Esophagus squamous epithelium (tissue), 5 donors: Measurements from ENCODE around the gene TTC3. TPM values are rescaled to one million over a fixed set of nuclear protein-coding genes. Genes with fewer than 3 reads are reported as not detected.

ENCODE experiments used
- DNase-seq: peaks from one replicate; lab custom pipeline; 2025; lab: John Stamatoyannopoulos, UW
- H3K27ac ChIP-seq, 4 donors: fragments of 200-600 bp; sonication (generic); one replicate each; pipeline ENCODE4 v1.5.1; 2016 to 2019; ENCODE audit warnings: mild to moderate bottlenecking in 1 of 4
- H3K27me3 ChIP-seq, 4 donors: fragments of 200-600 bp; sonication (generic); 1 replicate in 3 of 4; 2 replicates in 1 of 4; pipeline versions ENCODE4 v1.5.1 to v1.6.0; 2017 to 2021; ENCODE audit warnings: antibody characterized with exemption in 1 of 4
- H3K36me3 ChIP-seq, 3 donors: fragments of 200-600 bp; sonication (generic); one replicate each; pipeline ENCODE4 v1.5.1; 2016 to 2019
- H3K4me1 ChIP-seq, 3 donors: fragments of 200-600 bp; sonication (generic); one replicate each; pipeline ENCODE4 v1.5.1; 2017 to 2019
- H3K4me3 ChIP-seq, 4 donors: fragments of 200-600 bp; sonication (generic); 1 replicate in 3 of 4; 2 replicates in 1 of 4; pipeline ENCODE4 v1.5.1; 2016 to 2019; ENCODE audit warnings: mild to moderate bottlenecking in 2 of 4, moderate library complexity in 1 of 4
- H3K9me3 ChIP-seq, 3 donors: fragments of 200-600 bp; sonication (generic); one replicate each; pipeline ENCODE4 v1.5.1; 2016 to 2019
- CTCF ChIP-seq, 6 experiments: fragments of 450-650 bp in 4 of 6; fragments of 200-600 bp in 2 of 6; sonication (generic) in 2 of 6; IDR thresholded peaks; one replicate each; pipeline ENCODE4 v1.5.1; 2016 to 2019; ENCODE audit warnings: antibody characterized with exemption in 6 of 6, mild to moderate bottlenecking in 4 of 6, moderate library complexity in 4 of 6
- POLR2A ChIP-seq, 4 donors: fragments of 450-650 bp; IDR thresholded peaks; one replicate each; pipeline ENCODE4 v1.6.1; 2017; ENCODE audit warnings: antibody characterized with exemption in 4 of 4, mild to moderate bottlenecking in 4 of 4, moderate library complexity in 3 of 4
- WGBS, 2 donors: methylation state at CpG; one replicate each; pipeline ENCODE4 v1.1.5; 2018; 5-methylcytosine and 5-hydroxymethylcytosine counted together
- intact Hi-C: fragments of 100-400 bp; cut with DNase I; formaldehyde crosslinking; loops from one replicate; pipeline ENCODE4 v1.15.0; 2022
- total RNA-seq, 4 donors: library from RNA; depleted of rRNA; stranded (reverse); fragments of >200 nt; gene quantifications; one replicate each; pipeline ENCODE4 v1.1.0, GENCODE V29; 2016
- donor health status: DM: yes; HTN: yes; CAD: no.

The TTC3 gene
- total RNA-seq, 4 donors from 2014 or later: 41.2 to 80.1 (median 64.1) TPM

- Histone ChIP-seq H3K9me3 (no peaks in the 10 kb centered on the region), H3K27me3 (no peaks in the 10 kb centered on the region), H3K4me3 (no peak overlapping the region), H3K27ac (no peak overlapping the region), H3K4me1 (peaks cover 0 to 10% (median 0%) of the 10 kb centered on the region in 3 donors), H3K36me3 (peaks cover 1 to 36% (median 2%) of the 10 kb centered on the region in 3 donors)
- TF ChIP-seq POLR2A (IDR thresholded peaks at IDR 0.05) (no peak), CTCF (IDR thresholded peaks at IDR 0.05) (no peak)
- no peak for DNase-seq
- WGBS, 2 donors: 96 to 100% methylated on average over 5 to 6 of the region's 6 CpGs
- intact Hi-C loops: no loop called here
These were observed 170.9 kb downstream of the TTC3 start for GRCh38 chr21:37243961-37244360.

- Histone ChIP-seq H3K4me1 (peaks cover 0 to 10% (median 0%) of the 10 kb centered on the region in 3 donors), H3K27ac (no peak overlapping the region), H3K4me3 (no peak overlapping the region), H3K9me3 (no peaks in the 10 kb centered on the region), H3K36me3 (peaks cover 0 to 29% (median 2%) of the 10 kb centered on the region in 3 donors), H3K27me3 (no peaks in the 10 kb centered on the region)
- no peak for DNase-seq
- 79 to 82% methylated on average over 12 of the region's 12 CpGs for WGBS, 2 donors
- TF ChIP-seq CTCF (IDR thresholded peaks at IDR 0.05) (no peak), POLR2A (IDR thresholded peaks at IDR 0.05) (no peak)
- intact Hi-C loops: no loop called here
These were observed 171.5 kb downstream of the TTC3 start for GRCh38 chr21:37244501-37245095.

- intact Hi-C loops: no loop called here
- H3K4me3 ChIP-seq: no peak overlapping the region
- H3K9me3 ChIP-seq: no peaks in the 10 kb centered on the region
- DNase-seq: no peak
- peaks cover 0 to 24% (median 2%) of the 10 kb centered on the region in 3 donors for H3K36me3 ChIP-seq
- H3K27ac ChIP-seq: no peak overlapping the region
- TF ChIP-seq CTCF (IDR thresholded peaks at IDR 0.05) (no peak), POLR2A (IDR thresholded peaks at IDR 0.05) (no peak)
- WGBS, 2 donors: 78 to 88% methylated on average over 8 of the region's 8 CpGs
- H3K27me3 ChIP-seq: no peaks in the 10 kb centered on the region
- H3K4me1 ChIP-seq: peaks cover 0 to 10% (median 0%) of the 10 kb centered on the region in 3 donors
These were observed 172.1 kb downstream of the TTC3 start for GRCh38 chr21:37245151-37245550.

- intact Hi-C loops: no loop called here
- whole genome bisulfite sequencing, 2 donors: 84 to 89% methylated on average over 1 of the region's 1 CpG
- H3K27me3 ChIP-seq: no peaks in the 10 kb centered on the region
These were observed 175.2 kb downstream of the TTC3 start for GRCh38 chr21:37248298-37248697.

More at GRCh38 chr21:37248298-37248697, 175.2 kb downstream of the TTC3 start:
- Histone ChIP-seq H3K9me3 (no peaks in the 10 kb centered on the region), H3K4me1 (peaks cover 0 to 10% (median 0%) of the 10 kb centered on the region in 3 donors), H3K36me3 (peaks cover 0 to 7% (median 0%) of the 10 kb centered on the region in 3 donors), H3K27ac (no peak overlapping the region), H3K4me3 (no peak overlapping the region)
- TF ChIP-seq CTCF (IDR thresholded peaks at IDR 0.05): no peak
- TF ChIP-seq POLR2A (IDR thresholded peaks at IDR 0.05): no peak
- no peak for DNase-seq
